ENCODE results near the gene SATB2.

GRCh38 chr2:199449455-199449854, 8.3 kb downstream of the SATB2 start:
- TF ChIP-seq POLR2AphosphoS5 (IDR thresholded peaks at IDR 0.05; ENCODE audit: insufficient read depth in 1 of 2, low read depth in 1 of 2), result no peak
- no peak for TF ChIP-seq CTCF (IDR thresholded peaks at IDR 0.05)
- TF ChIP-seq POLR2A (IDR thresholded peaks at IDR 0.05), result no peak
